ENCODE measurements around the gene CUTA.
"Not testable (repeated sequence)": the region's sequence is repeated elsewhere in the genome, so short reads cannot be mapped to it uniquely, and the experiment has no call there.

CUTA gene

GRCh38 chr6:33398601-33399000, 19.3 kb downstream of the CUTA start:
- DNase-seq: not testable (repeated sequence)

GRCh38 chr6:33397541-33397940, 20.4 kb downstream of the CUTA start:
- no peak for DNase-seq

DNA sequence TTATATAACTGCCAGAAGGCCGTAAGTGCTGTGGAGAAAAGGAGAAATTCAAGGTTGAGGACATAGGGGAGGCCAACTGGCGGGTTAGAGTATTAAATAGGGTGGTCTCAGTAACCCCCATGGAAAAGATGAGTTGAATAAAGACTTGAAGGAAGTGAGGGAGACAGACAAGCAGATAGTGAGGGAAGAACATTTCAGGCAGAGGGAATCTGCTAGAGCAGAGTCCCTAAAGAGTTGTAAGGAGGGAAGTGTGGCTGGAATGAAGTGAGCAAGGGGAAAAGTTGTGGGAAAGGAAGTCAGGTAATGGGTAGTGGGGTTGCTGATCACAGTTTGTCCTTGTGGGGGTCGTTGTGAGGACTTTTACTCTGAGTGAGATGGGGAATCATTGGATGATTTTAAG, 24.9 kb downstream of the CUTA start:
- DNase-seq: no peak

DNA sequence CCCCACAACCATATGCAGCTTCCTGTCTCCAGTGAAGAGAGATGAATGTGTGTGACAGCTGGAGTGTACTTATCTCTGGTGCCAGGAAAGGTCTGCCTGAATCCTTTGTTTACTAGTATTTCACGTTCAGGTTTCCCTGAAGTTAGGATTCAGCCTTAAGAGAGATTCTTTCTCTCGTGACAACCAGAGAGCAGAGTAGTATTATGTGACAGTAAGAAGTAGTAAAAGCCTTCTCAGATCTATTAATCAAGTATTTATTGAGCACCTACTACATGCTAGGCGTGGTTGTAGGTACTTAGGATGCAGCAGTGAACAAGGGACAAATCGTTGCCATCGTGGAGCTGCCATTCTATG, 25.3 kb downstream of the CUTA start:
- DNase-seq: no peak

- peak in 1 of 2 experiments; percentile 24 for DNase-seq
These were observed 25.8 kb downstream of the CUTA start for GRCh38 chr6:33391922-33392594.

GRCh38 chr6:33391278-33391921, 26.5 kb downstream of the CUTA start, which contains the start of gene KIFC1:
Gene KIFC1 (plus strand): TSS chr6:33391823. CDS start chr6:33391986, 163 bp downstream.
- DNase-seq: peak; percentile 98 to 99

DNA sequence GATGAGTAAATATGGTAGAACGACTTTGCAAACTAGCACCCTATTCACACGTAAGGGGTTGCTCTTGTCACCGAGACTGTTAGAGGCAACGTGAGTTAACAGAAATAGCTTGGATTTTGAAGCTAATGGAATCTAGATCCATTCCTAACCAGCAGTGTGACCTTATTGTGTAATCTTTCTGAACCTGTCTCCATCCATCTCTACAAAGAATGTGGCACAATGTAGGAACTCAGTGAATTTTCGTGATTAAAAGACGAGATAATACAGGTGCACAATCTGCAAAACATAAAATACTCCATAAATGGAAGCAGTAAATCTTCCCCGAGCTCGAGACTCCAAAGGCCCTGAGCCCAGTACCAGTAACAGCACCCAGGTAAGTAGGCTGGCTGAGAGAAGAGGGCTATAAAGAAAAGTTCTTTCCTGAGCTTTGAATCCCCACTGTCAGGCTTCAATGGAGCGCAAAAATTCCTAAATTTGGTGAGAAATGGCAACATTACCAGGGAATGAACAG, 27.1 kb downstream of the CUTA start:
- no peak for DNase-seq

- DNase-seq: no peak
These were observed 27.7 kb downstream of the CUTA start for GRCh38 chr6:33390173-33390572.

DNA sequence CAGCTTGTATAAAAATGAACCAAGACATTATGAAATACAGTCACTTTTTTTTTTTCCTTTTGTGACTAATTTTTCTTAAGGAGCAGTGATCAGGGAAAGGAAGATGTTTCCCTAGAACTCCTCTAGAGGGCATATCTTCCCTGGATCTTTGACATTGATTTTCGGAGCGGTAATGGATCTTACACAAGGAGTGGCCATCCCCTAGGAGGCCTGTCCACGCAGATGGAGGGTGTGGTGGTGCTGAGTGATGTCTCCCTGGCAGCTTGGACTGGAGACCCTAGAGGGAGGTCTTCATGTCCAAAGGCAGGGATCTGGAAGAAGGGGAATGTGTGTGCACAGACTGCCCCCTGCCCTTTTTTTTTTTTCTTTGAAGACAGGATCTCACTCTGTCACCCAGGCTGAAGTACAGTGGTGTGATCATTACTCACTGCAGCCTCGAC, 33.3 kb downstream of the CUTA start:
- no peak for DNase-seq

DNA sequence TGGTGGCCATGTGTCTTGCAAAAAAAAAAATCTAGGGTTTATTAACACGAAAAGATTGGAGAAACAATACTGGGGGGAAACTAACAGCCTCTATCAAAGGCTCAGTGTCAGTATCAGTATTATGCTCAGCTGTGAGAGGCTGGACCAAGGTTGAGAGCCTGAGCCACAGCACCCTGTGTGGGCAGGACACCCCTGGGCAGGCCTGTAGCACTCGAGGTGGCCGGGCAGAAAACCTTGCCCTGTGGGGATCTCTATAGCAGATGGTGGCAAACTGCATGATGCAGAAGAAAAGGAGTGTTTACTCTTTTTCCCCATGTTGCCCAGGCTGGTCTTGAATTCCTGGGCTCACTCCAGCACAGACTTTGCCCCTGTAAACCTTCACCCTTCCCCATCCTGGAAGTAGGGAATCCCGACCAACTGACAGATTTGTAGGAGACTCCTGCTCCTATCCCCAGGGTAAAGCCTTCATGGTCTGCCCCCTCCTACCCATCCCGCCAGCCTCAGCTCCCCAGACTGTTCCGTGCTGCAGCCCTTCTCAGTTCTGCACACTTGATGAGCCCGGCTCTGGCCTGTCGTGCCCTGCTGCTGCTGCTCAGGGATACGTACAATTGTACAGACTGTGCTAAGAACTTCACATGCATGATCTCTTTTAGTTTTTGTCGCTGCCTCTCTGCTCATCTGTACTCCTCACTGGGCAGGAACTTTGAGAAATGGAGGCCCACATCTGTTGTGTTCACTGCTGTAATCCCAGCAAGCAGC, 34.3 kb downstream of the CUTA start:
- DNase-seq: no peak

DNA sequence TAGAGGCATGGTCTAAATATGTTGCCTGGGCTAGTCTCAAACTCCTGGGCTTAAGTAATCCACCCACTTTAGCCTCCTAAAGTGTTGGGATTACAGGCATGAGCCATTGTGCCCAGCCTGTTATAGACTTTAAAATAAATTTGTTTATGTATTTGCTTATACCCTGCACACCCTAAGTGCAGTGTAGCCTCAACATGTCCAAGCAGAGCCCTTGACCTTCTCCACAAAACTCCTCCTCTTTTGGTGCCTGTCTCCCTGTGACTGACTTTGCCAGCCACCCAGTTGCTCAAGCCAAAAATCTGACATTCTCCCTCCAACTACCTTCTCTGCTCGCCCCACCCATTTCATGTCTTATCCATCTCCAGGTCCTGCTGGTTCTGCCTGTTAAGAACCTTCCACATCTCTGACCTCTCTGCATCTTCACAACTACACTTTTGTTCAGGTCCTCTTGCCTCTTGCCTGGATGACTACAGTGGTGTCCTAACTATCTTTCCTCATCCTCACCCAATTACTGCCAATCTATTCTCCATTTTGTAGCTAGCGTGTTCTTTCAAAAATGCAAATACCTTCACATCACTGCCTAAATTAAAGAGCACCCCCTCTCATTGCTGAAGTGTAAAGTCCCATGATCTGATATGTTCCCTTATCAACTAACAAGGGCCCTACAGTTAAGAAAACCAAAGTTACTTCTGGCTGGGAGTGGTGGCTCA, 37.5 kb downstream of the CUTA start:
- no peak for DNase-seq

DNA sequence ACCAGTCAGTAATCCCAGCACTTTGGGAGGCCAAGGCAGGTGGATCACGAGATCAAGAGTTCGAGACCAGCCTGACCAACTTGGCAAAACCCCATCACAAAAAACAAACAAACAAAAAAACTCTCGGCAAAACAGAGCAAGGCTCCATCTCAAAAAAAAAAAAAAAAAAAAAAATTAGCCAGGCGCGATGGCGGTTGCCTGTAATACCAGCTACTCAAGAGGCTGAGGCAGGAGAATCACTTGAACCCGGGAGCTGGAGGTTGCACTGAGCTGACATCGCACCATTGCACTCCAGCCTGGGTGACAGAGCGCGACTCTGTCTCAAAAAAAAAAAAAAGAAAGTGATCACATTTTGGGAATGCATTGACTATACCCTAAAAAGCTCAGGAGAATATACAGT, 38.7 kb downstream of the CUTA start:
- not testable (repeated sequence) for DNase-seq

DNA sequence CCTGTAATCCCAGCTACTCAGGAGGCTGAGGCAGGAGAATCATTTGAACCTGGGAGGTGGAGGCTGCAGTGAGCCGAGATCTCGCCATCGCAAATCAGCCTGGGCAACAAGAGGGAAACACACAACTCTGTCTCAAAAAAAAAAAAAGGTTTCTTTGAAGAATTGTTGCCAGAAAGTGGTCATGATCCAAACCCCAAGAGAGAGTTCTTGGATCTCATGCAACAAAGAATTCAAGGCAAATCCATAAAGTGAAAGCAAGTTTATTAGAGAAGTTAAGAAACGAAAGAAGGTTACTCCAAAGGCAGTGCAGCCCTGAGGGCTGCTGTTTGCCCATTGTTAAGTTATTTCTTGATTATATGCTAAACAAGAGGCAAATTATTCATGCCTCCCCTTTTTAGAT, 40.7 kb downstream of the CUTA start:
- DNase-seq: no peak

GRCh38 chr6:33375143-33375671, 42.7 kb downstream of the CUTA start:
- no peak for DNase-seq

GRCh38 chr6:33373960-33374910, 43.7 kb downstream of the CUTA start:
- DNase-seq: no peak

DNA sequence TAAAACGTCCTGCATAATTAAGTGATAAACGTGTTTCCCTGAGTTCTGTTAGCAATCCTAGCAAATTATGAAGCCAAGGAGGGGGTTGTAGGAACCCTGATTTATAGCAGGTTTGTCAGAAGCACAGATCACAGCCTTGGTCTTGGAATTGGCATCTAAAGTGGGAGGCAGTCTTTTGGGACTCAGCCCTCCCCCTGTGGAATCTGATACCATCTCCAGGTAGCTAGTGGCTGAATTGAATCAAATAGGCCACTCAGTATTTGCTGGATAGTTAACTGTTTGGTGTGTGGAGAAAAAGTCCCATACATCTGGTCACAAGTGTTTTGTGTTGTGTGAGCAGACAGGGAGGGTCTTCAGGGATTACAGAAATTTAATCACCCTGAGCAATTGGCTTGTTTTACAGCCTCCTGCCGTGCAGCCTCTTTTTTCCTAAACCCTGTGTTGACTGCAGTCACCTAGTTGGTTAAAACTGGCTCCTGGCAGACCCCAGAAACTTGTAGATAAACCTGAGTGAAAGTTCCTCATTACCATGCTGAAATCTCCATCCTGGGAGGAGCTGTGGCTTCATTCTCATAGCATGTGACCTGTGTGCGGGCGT, 45.3 kb downstream of the CUTA start:
- DNase-seq: no peak

- not testable (repeated sequence) for DNase-seq
These were observed 46.0 kb downstream of the CUTA start for GRCh38 chr6:33371901-33372300.

DNA sequence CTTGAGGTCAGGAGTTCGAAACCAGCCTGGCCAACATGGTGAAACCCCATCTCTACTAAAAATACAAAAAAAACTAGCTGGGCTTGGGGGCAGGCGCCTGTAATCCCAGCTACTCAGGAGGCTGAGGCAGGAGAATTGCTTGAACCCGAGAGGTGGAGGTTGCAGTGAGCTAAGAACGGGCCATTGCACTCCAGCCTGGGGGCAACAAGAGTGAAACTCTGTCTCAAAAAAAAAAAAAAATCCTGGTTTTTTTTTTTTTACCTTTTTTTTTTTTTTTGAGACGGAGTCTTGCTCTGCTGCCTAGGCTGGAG, 50.2 kb downstream of the CUTA start:
- DNase-seq: not testable (repeated sequence)

DNA sequence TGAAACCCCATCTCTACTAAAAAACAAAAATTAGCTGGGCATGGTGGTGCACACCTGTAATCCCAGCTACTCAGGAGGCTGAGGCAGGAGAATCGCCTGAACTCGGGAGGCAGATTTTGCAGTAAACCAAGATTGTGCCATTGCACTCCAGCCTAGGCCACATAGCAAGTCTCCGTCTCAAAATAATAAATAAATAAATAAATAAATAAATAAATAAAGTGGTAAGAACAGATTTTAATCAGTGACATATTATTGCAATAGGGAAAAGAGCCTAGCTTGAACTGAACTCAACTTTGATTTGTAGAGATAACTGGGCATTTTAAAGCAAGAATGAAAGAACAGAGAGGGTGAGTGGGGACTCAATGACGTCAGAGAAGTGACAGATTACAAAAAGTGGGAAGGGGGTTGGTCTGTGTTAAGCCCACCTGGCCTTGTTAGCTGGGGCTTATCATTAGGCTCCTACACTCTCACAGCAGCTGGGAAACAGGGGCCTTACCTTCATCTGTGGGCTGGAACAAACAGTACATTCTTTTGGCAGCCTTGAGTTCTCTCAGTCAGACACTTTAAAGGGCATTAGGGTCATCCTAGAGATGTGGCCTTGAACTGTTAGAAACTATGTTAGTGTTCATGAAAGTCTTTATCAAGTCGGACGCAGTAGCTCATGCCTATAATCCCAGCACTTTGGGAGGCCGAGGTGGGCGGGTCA, 50.7 kb downstream of the CUTA start:
- DNase-seq: no peak

All from NCI-H187 (cell line).